Endometrial microvascular endothelial cells (primary cell): ENCODE results near the gene BEND3. TPM values are rescaled to one million over a fixed set of nuclear protein-coding genes. Genes with fewer than 3 reads are reported as not detected.
"Not testable (repeated sequence)": the region's sequence is repeated elsewhere in the genome, so short reads cannot be mapped to it uniquely, and the experiment has no call there.

Experiments
- in situ Hi-C: cut with HindIII; loops from 2 replicates; pipeline ENCODE4 v1.10.0; 2017; ENCODE audit warnings: low sequenced_read_pairs, low pct_unique_long_range_greater_than_20kb; ENCODE audit errors: inconsistent ontology term
- total RNA-seq: library from RNA; depleted of rRNA; stranded (reverse); fragments of >200 nt; gene quantifications from one replicate; pipeline ENCODE4 v1.2.3, GENCODE V29; 2015; ENCODE audit errors: inconsistent ontology term

BEND3 gene
- total RNA-seq = 1.1 TPM

DNA sequence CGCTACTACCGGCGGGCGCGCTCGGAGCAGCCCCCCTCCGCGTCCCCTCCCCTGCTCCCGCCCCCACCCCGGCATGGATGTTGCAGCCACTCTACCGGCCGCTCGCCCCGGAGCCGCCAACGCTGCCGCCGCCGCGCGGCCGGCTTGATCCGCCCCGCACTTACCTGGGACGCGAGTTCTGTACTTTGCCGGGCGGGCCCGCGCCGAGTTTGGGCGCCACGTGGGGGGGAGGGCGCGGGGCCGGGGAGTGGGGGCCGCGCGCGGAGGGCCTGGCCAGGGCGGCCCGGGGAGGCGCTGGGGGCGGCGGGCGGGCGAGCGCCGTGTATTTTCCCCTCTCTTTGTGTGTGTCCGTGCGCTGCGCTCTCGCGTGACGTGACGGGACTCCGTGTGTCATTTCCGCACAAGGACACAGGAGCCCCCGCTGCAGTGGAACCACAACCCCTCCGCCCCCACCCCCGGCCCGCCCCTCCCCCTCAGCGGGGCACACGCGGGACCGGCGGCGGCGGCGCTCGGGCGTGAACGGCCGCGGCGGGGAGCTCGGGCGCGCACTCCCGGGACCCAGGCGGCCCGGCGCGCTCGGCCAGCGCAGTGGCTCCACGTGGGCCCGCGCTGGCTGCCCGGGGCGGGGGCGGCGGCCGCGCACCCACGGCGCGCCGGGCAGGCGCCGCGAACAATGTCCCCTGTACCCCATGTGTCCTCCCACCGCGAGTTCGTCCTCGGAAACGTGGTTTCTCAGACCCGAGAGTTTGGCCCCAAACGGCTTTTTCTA, at the start of gene BEND3:
TSS of gene BEND3 (minus strand) at position 590 of the 769 bp plus-strand sequence. CDS start 16,230 bp downstream, outside the sequence.
- in situ Hi-C loops = no loop called here

GRCh38 chr6:107164299-107164698, 49.0 kb upstream of the BEND3 start:
- in situ Hi-C loops = not testable (repeated sequence)

GRCh38 chr6:107161521-107161920, 46.2 kb upstream of the BEND3 start:
- in situ Hi-C loops = no loop called here

DNA sequence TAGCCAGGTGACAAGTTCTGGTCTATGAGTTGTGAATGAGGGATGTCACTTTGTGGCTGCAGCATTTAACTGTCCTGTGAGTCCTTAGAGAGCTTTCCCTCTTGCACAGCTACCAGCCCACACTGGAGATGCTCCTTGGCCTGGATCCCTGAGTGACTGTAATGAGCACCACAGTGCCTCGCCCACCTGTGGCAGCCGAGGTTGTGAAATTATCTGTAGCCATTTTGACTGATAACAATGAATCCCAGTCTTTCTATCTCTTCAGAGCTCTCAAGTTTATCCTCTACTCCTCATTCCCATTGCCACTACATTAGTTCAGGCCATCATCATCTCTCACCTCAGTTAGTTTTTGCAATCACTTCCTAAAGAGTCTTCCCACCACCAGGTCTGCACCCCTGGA, 41.3 kb upstream of the BEND3 start:
- in situ Hi-C loops = no loop called here

DNA sequence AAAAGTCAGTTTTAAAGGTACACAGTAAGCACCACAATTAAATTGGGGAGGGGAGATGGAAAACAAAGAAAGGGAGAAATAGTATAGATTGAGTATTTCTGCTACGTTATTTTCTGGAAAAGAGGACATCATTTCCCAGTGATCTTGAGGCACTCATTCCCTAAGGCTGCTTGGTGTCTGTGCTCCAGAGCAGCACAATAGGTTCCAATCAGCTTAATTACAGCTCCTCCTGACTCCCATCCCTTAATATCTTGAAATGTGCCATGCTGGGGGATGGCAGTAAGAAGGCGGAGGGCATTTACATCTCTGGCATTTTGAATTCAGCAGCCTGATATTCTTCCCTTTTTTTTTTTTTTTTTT, 39.5 kb upstream of the BEND3 start:
- in situ Hi-C loops = no loop called here

DNA sequence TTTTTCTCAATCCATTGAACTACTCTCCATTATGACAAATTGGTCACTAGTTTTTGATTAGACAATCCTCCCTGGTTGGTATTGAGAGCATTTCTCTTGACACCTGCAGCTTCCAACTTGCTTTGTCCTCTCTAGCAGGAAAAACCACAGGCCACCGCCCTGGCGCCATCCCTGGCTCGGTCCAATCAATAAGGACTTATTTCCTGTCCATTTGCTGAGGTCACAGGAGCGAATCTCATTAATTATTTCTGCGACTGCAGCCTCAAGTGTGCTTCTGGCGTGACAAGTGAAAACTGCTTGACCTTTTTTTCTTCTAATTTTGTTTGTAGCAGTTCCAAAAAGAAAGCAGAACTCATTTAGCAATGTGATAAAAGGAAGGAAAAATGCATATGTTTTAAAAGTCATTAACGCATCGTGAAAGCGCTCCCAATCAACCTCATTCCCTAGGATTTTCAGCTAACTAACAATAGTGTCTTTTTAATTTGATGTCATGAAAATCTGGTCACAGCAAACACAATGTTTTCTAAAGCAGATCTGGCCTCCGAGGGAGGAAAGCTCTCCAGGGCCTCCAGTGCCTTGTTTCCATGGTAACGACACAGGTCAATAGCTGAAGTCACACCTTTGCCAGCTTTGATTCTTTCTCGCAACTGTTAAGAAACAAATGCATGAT, 39.0 kb upstream of the BEND3 start:
- in situ Hi-C loops = no loop called here

GRCh38 chr6:107152638-107153430, 37.5 kb upstream of the BEND3 start:
- in situ Hi-C loops = no loop called here

DNA sequence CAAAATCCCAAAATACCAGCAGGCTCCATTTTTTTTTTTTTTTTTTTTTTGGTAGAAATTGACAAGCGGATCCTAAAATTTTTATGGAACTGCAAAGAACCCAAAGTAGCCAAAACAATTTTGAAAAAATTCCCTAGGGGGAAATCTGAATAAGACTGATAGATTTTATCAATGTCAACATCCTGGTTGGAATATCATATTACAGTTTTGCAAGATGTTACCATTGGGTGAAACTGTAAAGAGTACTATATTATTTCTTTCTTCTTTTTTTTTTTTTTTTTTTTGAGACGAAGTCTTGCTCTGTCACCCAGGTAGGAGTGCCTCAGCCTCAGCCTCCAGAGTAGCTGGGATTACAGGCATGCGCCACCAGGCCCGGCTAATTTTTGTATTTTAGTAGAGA, 29.4 kb upstream of the BEND3 start:
- in situ Hi-C loops = no loop called here

- in situ Hi-C loops = no loop called here
These were observed 28.7 kb upstream of the BEND3 start for GRCh38 chr6:107144014-107144413.

GRCh38 chr6:107140581-107140980, 25.3 kb upstream of the BEND3 start:
- in situ Hi-C loops = no loop called here

DNA sequence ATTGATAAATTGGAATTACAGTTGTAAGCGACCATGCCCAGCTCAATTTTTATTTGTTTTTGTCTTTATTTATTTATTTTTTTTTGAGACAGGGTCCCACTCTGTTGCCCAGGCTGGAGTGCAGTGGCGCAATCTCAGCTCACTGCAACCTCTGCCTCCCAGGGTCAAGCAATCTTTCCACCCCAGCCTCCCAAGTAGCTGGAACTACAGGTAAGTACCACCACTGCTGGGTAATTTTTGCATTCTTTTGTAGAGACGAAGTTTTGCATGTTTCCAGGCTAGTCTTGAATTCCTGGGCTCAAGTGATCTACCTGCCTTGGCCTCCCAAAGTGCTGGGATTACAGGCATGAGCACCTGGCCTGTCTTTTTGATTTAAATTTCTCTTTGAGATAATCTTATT, 21.0 kb upstream of the BEND3 start:
- in situ Hi-C loops = not testable (repeated sequence)

DNA sequence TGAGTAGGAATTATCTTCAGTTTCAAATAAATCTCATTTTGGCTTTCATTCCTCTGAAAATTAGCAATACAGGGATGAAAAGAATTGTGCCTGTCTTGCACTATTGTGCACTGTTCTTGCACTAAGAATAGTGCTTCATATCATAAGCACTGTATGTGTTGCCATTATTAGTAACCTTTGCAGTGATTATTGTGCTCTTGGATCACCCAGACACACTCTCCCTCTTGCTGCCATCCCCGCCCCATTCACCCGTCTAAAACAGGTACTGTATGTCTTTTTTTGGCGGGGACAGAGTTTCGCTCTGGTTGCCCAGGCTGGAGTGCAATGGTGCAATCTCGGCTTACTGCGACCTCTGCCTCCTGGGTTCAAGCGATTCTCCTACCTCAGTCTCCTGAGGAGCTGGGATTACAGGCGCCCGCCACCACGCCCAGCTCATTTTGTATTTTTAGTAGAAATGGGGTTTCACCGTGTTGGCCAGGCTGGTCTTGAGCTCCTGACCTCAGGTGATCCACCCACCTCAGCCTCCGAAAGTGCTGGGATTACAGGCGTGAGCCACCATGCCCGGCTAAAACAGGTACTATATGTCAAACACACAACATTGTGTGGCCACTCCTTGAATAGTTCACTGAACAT, 19.8 kb upstream of the BEND3 start:
- in situ Hi-C loops = not testable (repeated sequence)

DNA sequence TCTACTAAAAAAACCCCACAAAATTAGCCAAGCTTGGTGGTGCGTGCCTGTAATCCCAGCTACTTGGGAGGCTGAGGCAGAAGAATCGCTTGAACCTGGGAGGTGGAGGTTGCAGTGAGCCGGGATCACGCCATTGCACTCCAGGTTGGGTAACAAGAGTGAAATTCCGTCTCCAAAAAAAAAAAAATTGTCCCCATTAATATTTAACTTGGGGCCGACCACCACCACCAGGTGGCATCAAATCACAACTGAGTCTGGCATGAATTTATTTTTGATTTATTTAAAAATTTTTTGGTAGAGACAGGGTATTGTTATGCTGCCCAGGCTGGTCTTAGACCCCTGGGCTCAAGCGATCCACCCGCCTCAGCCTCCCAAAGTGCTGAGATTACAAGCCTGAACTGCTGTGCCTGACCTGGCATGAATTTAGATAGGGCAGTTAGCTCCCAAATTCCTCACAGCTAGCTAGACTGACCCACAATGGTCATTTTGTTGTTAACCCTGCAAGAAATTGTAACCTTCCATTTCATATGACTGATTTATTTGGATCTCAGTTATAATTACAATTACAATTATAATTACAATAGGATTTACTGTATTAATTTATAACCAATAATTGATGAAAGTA, 17.1 kb upstream of the BEND3 start:
- in situ Hi-C loops = no loop called here

GRCh38 chr6:107129370-107129925, 14.1 kb upstream of the BEND3 start:
- in situ Hi-C loops = no loop called here

DNA sequence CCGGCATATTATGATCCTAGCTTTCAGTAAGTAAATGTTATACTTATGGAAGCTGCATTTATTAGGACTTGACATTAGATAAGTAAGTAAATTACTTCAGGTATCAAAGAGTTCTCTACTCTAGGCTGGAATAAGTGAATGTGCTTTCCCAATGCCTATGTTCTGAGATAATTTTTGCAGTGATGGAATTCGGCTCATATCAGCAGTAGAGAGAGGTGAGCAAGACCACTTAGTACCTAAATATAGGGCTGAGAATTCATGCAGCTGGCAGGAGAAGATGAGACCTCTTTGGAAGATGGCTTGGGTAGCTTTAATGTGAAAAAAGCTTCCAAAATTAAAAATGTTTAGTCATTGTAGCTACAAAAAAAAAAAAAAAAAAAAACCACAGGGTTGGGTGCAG, 13.3 kb upstream of the BEND3 start:
- in situ Hi-C loops = no loop called here

DNA sequence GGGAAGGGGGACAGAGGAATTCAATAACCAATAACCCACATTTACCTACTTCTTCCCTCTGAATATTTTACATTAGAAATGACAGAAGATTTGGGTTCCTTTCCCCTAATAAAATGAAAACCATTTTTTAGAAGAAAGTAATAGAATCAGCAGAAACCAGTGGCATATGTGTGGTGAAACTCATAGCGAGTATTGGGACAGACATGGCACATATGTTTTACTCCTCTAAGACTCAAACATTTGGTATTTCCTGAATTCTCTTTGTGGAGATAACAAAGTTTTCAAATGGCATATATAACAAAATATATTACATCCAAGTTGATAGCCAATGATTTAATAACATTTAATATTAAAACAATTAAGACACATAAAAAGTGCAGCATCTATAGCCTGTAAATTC, 12.9 kb upstream of the BEND3 start:
- in situ Hi-C loops = no loop called here

GRCh38 chr6:107125771-107126170, 10.5 kb upstream of the BEND3 start:
- in situ Hi-C loops = no loop called here

DNA sequence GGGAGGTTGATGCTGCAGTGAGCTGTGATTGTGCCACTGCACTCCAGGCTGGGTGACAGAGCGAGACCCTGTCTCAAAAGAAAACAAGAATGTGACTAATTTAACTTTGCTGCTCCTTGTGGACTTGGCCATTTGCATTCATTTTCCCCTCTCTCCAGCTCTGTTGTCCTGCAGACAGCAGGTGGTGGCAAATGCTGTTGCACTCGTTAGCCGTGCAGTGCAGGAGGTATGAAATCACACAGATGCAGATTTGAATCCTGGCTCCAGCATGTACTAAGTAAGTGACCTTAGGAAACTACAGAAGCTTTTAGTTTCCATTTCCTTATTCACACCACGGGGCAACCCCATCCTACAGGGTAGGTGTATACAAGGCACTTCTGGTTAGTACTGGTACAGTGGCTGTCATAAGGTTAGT, 9.6 kb upstream of the BEND3 start:
- in situ Hi-C loops = no loop called here

DNA sequence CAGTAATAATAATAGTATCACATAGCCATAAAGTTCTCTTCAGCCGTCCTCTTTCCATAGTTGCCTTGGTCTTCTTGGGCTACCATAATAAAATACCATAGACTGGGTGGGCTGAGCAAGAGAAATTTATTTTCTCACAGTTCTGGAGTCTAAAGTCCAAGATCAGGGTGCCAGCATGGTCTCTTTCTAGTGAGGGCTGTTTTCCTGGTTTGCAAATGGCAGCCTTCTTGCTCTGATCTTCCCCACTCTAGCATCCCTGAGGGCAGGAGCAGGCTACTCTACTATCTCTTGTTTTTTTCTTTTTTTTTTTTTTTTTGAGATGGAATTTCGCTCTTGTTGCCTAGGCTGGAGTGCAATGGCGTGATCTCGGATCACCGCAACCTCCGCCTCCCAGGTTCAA, 8.2 kb upstream of the BEND3 start:
- in situ Hi-C loops = no loop called here
